ENCODE data around the gene WDR6. TPM values are rescaled to one million over a fixed set of nuclear protein-coding genes. Genes with fewer than 3 reads are reported as not detected.
"Not testable (repeated sequence)": the region's sequence is repeated elsewhere in the genome, so short reads cannot be mapped to it uniquely, and the experiment has no call there.

WDR6 gene
- total RNA-seq, 1 experiment from 2014 or later = 35.5 TPM

GRCh38 chr3:49001155-49001554, 6.0 kb upstream of the WDR6 start:
- Histone ChIP-seq H3K9me3 (replicated peaks) (no peaks in the 10 kb centered on the region), H3K4me1 (replicated peaks) (peaks cover under 1% of the 10 kb centered on the region), H3K27ac (no peak overlapping the region), H3K4me3 (no peak overlapping the region), H3K27me3 (replicated peaks) (no peaks in the 10 kb centered on the region), H3K36me3 (peaks cover 3% of the 10 kb centered on the region; the same call in 1 of the 2 replicates)
- no peak for DNase-seq (ENCODE audit: low read depth in 1 of 2, low spot score in 2 of 2)

DNA sequence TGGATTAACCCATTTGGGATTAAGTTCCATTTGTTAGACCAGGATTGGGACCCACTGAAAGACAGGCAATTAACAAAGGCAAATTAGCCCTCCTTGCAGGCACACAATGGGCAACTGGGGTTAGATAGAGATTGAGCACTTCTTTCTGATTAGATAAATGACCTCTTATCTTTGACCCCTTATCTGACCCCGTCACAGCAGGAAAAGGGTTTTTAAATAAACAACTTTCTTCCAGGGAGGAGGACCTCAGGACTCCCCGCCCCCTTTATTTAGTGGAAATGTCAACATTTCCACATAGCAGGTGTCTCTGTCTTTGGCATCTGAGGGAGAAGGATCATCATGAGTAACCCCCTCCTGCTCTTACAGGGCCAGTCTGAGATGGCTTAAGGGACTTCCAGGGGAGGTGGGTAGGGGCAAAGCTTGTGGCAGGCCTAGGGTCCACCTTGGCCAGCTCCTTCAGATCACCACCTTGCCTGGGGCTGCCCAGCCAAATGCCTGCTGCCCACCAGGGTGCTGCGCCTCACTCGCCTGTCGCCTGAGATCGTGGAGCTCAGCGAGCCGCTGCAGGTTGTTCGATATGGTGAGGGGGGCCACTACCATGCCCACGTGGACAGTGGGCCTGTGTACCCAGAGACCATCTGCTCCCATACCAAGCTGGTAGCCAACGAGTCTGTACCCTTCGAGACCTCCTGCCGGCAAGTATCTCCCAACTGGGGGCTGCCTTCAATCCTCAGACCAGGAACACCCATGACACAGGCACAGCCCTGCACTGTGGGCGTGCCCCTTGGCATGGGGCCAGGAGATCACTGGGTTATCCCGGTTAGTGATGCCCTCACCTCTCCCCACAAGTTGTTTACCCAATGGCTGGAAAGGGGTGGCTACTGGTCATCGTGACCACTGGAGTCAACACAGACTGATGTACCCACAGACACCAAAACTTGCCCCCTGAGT, 2.6 kb upstream of the WDR6 start:
- Histone ChIP-seq H3K9me3 (replicated peaks) (no peaks in the 10 kb centered on the region), H3K4me3 (no peak overlapping the region), H3K27me3 (replicated peaks) (no peaks in the 10 kb centered on the region), H3K27ac (no peak overlapping the region), H3K4me1 (replicated peaks) (peaks cover 14% of the 10 kb centered on the region), H3K36me3 (peaks cover 8% of the 10 kb centered on the region; the same call in 1 of the 2 replicates)
- DNase-seq (ENCODE audit: low read depth in 1 of 2, low spot score in 2 of 2) = no peak

- Histone ChIP-seq H3K4me3 (no peak overlapping the region), H3K27me3 (replicated peaks) (no peaks in the 10 kb centered on the region), H3K27ac (no peak overlapping the region), H3K36me3 (peaks cover 8% of the 10 kb centered on the region; the same call in 1 of the 2 replicates), H3K9me3 (replicated peaks) (no peaks in the 10 kb centered on the region), H3K4me1 (replicated peaks) (peaks cover 14% of the 10 kb centered on the region)
- no peak for DNase-seq (ENCODE audit: low read depth in 1 of 2, low spot score in 2 of 2)
Observed at GRCh38 chr3:49005303-49005680, 1.9 kb upstream of the WDR6 start.

DNA sequence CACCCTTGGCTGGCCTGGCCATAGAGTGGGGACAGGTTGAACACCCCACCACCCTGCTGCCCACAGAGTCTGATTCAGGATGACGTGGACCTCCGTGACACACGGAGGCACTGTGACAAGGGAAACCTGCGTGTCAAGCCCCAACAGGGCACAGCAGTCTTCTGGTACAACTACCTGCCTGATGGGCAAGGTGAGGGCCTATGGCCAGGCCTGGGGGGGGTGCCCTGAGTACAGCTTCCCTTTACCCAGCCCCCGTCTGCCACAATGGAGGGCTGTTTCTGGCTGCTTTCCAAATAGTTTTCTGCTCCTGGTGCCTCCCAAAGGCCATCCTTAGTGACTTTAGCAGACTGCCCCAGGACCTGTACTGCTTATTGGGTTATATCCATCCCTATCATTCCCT, 1.2 kb upstream of the WDR6 start:
- Histone ChIP-seq H3K27ac (no peak overlapping the region), H3K4me3 (no peak overlapping the region)
- DNase-seq (ENCODE audit: low read depth in 1 of 2, low spot score in 2 of 2) = no peak

GRCh38 chr3:49006408-49007067, 653 bp upstream of the WDR6 start:
- no peaks in the 10 kb centered on the region for H3K27me3 ChIP-seq (replicated peaks)
- peak overlapping the region; percentile 65 for H3K4me3 ChIP-seq
- H3K4me1 ChIP-seq (replicated peaks) = peaks cover 14% of the 10 kb centered on the region
- H3K27ac ChIP-seq = peak overlapping the region; percentile 37; the same call in 1 of the 2 replicates
- no peak for DNase-seq (ENCODE audit: low read depth in 1 of 2, low spot score in 2 of 2)
- no peaks in the 10 kb centered on the region for H3K9me3 ChIP-seq (replicated peaks)
- peaks cover 9% of the 10 kb centered on the region for H3K36me3 ChIP-seq

More for the DNA sequence above, 1.2 kb upstream of the WDR6 start:
- Histone ChIP-seq H3K36me3 (peaks cover 8% of the 10 kb centered on the region; the same call in 1 of the 2 replicates), H3K9me3 (replicated peaks) (no peaks in the 10 kb centered on the region), H3K4me1 (replicated peaks) (peaks cover 14% of the 10 kb centered on the region), H3K27me3 (replicated peaks) (no peaks in the 10 kb centered on the region)

DNA sequence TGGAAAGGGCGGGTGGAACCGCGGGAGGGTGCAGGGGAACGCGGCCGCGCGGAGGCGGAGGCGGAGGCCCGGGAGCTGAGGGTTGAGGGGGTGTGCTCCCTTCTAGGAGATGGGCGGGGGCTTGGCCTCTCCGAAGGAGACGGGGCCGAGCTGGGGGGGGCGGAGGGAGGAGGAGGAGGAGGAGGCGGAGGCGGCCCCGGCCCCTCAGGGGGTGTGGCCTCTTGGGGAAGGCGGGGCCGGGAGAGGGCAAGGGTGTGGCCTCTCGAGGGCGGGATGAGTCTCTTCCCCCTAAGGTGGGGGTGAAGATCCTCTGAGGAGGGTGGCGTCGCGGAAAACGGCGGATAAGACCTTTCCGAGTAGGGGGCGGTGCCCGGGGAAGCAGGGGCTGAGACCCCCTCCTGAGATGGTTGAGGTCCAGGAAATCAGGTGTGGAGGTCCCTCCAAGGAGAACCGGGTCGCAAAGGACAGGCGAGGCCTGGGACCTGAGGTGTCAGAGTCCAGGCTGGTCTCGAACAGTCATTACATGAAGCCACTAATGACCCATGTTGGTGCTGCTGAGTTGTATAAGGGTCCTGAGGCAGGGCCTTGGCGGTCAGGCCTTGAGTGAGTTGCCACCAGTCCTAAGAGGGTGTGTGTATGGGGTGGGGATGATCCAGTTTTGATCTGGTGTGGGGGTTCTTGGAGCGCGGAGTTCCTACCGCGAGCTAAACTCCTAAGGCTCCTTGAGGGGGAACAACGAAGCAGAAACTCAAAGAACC, 759 bp downstream of the WDR6 start:
- Histone ChIP-seq H3K4me1 (replicated peaks) (peaks cover 14% of the 10 kb centered on the region), H3K9me3 (replicated peaks) (no peaks in the 10 kb centered on the region), H3K36me3 (peaks cover 23% of the 10 kb centered on the region), H3K27me3 (replicated peaks) (no peaks in the 10 kb centered on the region), H3K27ac (peak overlapping the region; percentile 65; the same call in 1 of the 2 replicates), H3K4me3 (peak overlapping the region; percentile 65)
- peak; percentile 81 to 92 for DNase-seq (ENCODE audit: low read depth in 1 of 2, low spot score in 2 of 2)

- H3K36me3 ChIP-seq = peaks cover 29% of the 10 kb centered on the region
- H3K27me3 ChIP-seq (replicated peaks); H3K4me3 ChIP-seq; H3K9me3 ChIP-seq (replicated peaks); DNase-seq (ENCODE audit: low read depth in 1 of 2, low spot score in 2 of 2); H3K27ac ChIP-seq: not testable (repeated sequence)
- peaks cover 14% of the 10 kb centered on the region for H3K4me1 ChIP-seq (replicated peaks)
Observed at GRCh38 chr3:49008627-49009026, 1.4 kb downstream of the WDR6 start.

DNA sequence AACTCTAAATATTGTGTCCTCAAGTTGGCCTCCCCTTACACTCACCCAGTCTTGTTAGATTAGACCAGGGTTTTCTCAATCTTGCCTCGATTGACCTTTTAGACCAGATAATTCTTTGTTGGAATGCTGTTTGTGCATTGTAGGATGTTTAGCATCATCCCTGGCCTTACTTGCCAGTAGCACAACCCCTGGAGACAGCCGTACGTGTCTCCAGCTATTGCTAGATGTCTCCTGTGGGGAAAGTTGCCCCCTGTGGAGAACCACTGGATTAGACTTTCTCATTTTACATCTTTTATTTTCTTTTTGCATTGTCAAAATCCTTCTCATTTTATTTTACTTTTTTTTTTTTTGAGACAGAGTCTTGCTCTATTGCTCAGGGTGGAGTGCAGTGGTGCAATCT, 2.2 kb downstream of the WDR6 start:
- no peaks in the 10 kb centered on the region for H3K9me3 ChIP-seq (replicated peaks)
- no peak overlapping the region for H3K27ac ChIP-seq
- H3K4me3 ChIP-seq = no peak overlapping the region
- peaks cover 14% of the 10 kb centered on the region for H3K4me1 ChIP-seq (replicated peaks)
- no peak for DNase-seq (ENCODE audit: low read depth in 1 of 2, low spot score in 2 of 2)
- H3K27me3 ChIP-seq (replicated peaks) = no peaks in the 10 kb centered on the region
- peaks cover 37% of the 10 kb centered on the region for H3K36me3 ChIP-seq

DNA sequence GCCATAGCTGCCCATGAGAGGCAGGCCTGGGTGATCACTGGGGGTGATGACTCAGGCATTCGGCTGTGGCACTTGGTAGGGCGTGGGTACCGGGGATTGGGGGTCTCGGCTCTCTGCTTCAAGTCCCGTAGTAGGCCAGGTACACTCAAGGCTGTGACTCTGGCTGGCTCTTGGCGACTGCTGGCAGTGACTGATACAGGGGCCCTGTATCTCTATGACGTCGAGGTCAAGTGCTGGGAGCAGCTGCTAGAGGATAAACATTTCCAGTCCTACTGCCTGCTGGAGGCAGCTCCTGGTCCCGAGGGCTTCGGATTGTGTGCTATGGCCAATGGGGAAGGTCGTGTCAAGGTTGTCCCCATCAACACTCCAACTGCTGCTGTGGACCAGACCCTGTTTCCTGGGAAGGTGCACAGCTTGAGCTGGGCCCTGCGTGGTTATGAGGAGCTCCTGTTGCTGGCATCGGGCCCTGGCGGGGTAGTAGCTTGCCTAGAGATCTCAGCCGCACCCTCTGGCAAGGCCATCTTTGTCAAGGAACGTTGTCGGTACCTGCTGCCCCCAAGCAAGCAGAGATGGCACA, 5.3 kb downstream of the WDR6 start:
- H3K4me1 ChIP-seq (replicated peaks) = peaks cover 9% of the 10 kb centered on the region
- no peak for DNase-seq (ENCODE audit: low read depth in 1 of 2, low spot score in 2 of 2)
- H3K9me3 ChIP-seq (replicated peaks) = no peaks in the 10 kb centered on the region
- H3K4me3 ChIP-seq = no peak overlapping the region
- peaks cover 60% of the 10 kb centered on the region for H3K36me3 ChIP-seq
- no peaks in the 10 kb centered on the region for H3K27me3 ChIP-seq (replicated peaks)
- H3K27ac ChIP-seq = no peak overlapping the region

DNA sequence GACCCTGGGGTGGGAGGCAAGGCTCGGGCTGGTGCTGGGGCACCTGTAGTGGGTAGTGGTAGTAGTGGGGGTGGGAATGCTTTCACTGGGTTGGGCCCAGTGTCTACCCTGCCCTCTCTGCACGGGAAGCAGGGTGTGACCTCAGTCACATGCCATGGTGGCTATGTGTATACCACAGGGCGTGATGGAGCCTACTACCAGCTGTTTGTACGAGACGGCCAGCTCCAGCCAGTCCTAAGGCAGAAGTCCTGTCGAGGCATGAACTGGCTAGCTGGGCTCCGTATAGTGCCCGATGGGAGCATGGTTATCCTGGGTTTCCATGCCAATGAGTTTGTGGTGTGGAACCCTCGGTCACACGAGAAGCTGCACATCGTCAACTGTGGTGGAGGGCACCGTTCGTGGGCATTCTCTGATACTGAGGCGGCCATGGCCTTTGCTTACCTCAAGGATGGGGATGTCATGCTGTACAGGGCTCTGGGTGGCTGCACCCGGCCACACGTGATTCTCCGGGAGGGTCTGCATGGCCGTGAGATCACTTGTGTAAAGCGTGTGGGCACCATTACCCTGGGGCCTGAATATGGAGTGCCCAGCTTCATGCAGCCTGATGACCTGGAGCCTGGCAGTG, 6.0 kb downstream of the WDR6 start:
- Histone ChIP-seq H3K4me3 (no peak overlapping the region), H3K9me3 (replicated peaks) (no peaks in the 10 kb centered on the region), H3K36me3 (peaks cover 59% of the 10 kb centered on the region), H3K27ac (no peak overlapping the region), H3K4me1 (replicated peaks) (peaks cover 12% of the 10 kb centered on the region), H3K27me3 (replicated peaks) (no peaks in the 10 kb centered on the region)
- peak in 1 of 2 experiments; percentile 36 for DNase-seq (ENCODE audit: low read depth in 1 of 2, low spot score in 2 of 2)

DNA sequence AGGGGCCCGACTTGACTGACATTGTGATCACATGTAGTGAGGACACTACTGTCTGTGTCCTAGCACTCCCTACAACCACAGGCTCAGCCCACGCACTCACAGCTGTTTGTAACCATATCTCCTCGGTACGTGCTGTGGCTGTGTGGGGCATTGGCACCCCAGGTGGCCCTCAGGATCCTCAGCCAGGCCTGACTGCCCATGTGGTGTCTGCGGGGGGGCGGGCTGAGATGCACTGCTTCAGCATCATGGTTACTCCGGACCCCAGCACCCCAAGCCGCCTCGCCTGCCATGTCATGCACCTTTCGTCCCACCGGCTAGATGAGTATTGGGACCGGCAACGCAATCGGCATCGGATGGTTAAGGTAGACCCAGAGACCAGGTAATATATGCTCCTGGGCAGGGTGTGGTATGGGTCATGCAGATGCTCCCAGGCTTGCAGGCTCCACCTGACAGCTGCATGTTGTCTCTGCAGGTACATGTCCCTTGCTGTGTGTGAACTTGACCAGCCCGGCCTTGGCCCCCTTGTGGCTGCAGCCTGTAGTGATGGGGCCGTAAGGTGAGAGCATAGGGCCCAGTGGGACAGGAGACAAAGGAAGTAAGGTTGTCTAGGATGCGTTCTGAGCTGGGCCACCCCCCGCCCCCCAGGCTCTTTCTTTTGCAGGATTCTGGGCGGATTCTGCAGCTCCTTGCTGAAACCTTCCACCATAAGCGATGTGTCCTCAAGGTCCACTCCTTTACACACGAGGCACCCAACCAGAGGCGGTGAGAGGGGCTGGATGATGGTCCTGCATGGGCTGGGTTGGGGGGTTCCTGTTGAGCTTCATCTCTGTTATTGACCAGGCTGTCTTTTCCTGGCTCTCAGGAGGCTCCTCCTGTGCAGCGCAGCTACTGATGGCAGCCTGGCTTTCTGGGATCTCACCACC, 6.8 kb downstream of the WDR6 start:
- Histone ChIP-seq H3K27ac (no peak overlapping the region), H3K27me3 (replicated peaks) (no peaks in the 10 kb centered on the region), H3K4me1 (replicated peaks) (peaks cover 18% of the 10 kb centered on the region), H3K36me3 (peaks cover 60% of the 10 kb centered on the region), H3K9me3 (replicated peaks) (no peaks in the 10 kb centered on the region), H3K4me3 (no peak overlapping the region)
- DNase-seq (ENCODE audit: low read depth in 1 of 2, low spot score in 2 of 2) = peak in 1 of 2 experiments; percentile 43

DNA sequence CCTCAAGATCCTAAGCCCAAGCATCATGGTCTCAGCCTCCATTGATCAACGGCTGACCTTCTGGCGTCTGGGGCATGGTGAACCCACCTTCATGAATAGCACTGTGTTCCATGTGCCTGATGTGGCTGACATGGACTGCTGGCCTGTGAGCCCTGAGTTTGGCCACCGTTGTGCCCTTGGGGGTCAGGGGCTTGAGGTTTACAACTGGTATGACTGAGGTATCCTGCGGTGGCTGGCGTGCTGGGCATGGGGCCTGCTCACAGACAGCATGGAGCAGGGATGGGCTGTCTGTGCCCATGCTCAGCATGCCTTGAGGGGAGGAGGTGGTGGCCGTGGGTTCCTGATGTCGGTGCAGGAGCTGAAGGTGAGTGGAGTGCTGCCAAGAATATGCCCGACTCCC, 7.9 kb downstream of the WDR6 start:
- Histone ChIP-seq H3K27me3 (replicated peaks) (no peaks in the 10 kb centered on the region), H3K27ac (no peak overlapping the region), H3K4me1 (replicated peaks) (peaks cover 29% of the 10 kb centered on the region), H3K9me3 (replicated peaks) (no peaks in the 10 kb centered on the region), H3K4me3 (no peak overlapping the region), H3K36me3 (peaks cover 60% of the 10 kb centered on the region)
- DNase-seq (ENCODE audit: low read depth in 1 of 2, low spot score in 2 of 2) = no peak
